GM18508 (cell line): Measurements from ENCODE around the gene PCNT.

Source experiments
- ATAC-seq: cut with Tn5 transposase; IDR thresholded peaks from one replicate; pipeline ENCODE4 v1.9.1; 2021; ENCODE audit warnings: moderate number of reproducible peaks; ENCODE audit not compliant: insufficient read depth, unreplicated experiment

PCNT gene

DNA sequence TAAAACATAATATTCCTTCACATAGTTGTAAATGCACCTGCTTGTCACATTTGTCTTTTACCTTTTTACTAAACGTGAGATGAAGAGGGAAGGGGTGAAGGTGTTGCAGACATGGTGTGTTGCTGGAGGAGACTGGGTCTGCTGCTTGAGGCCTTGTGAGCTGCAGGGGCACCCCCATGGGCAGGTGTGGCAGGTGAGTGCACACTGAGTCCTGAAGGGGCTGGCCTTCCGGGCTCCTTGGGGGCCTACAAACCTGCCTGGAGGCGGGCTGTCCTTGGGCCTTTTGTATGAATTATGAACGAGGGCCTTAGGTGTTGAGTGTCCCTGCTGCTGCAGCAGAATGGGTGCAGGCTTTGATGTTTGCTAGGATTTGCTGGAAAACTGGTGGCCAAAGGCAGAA is 3.8 kb downstream of the PCNT start:
- no peak for ATAC-seq

GRCh38 chr21:46328151-46328550 is 4.2 kb downstream of the PCNT start:
- no peak for ATAC-seq

- no peak for ATAC-seq
Measured at GRCh38 chr21:46329796-46330195, 5.8 kb downstream of the PCNT start.

DNA sequence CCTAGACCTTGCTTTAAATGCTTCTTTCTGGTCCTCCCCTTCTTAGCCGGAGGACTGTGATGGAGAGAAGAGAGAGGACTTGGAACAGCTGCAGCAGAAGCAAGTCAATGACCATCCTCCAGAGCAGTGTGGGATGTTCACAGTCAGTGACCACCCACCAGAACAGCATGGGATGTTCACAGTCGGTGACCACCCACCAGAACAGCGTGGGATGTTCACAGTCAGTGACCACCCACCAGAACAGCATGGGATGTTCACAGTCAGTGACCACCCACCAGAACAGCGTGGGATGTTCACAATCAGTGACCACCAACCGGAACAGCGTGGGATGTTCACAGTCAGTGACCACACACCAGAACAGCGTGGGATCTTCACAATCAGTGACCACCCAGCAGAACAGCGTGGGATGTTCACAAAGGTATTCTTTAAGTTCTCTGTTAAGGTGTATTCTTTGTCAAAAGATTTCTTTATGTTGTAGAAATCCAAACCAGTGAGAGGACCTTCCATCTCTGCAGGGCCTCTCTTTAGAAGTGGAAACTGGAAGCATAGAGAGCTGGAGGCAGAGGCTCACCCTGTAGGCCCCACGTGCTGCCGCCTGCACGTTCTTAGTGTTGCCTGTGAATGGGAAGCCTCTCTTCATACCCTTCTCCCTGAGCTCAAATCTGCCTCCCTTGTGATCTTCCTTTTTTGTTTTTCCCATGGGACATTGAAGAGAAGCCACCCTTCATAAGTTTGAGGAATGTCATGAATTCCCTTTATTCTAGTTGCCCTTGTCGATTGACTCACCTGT is 10.6 kb downstream of the PCNT start:
- ATAC-seq: no peak

GRCh38 chr21:46336603-46337002 is 12.6 kb downstream of the PCNT start:
- ATAC-seq: no peak

- no peak for ATAC-seq
Measured at GRCh38 chr21:46340998-46341397, 17.0 kb downstream of the PCNT start.

GRCh38 chr21:46344219-46344915 is 20.4 kb downstream of the PCNT start:
- ATAC-seq: no peak

- no peak for ATAC-seq
Measured at GRCh38 chr21:46345861-46346260, 21.9 kb downstream of the PCNT start.

- no peak for ATAC-seq
Measured at GRCh38 chr21:46346296-46347202, 22.6 kb downstream of the PCNT start.

- ATAC-seq: no peak
Measured at GRCh38 chr21:46347203-46347550, 23.2 kb downstream of the PCNT start.

- no peak for ATAC-seq
Measured at GRCh38 chr21:46347791-46348381, 23.9 kb downstream of the PCNT start.

DNA sequence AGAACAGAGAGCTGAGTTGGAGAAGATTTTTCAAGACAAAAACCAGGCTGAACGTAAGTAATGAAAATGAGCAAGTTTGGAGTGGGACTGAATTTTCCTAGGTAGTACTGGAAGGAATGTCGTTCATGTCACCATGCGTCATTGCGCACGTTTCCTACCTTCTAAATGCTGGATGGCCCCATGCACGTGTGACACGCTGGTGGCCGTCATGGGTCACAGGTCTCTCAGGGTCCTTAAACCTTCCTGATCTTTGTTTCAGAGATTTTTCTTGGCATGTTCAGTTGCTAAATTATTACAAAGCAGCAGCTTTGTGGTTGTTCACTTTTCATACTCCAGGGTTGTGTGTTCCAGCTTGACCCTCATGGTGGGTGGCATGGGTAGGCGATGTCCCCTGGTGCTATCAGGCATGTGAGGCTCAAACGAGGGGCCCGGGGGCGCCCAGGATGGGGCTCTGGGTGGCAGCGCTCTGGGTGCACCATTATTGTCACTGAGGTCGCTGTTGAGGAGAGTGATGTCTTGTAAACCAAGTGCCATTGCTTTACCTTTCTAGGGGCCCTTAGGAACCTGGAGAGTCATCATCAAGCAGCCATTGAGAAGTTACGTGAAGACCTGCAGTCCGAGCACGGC is 25.3 kb downstream of the PCNT start:
- no peak for ATAC-seq

DNA sequence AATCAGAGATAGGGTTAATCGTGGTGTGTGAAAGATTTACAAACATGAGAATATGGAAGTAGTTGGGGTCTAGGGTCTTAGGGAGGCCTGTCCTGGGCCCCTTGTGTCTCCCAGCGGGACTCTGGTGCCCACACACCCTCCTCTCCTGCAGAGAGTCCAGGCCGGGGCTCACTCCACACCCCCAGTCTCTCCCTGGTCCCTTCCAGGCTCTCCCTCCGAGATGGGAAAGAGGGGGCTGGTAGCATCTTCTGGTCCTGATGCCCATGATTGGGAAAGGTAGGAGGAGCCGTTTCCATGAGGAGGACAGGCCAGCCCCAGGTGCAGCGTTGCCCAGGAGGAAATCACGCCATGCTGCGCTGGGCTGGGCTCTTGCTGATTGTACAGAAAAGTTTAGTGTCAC is 26.6 kb downstream of the PCNT start:
- no peak for ATAC-seq

- no peak for ATAC-seq
Measured at GRCh38 chr21:46350981-46351380, 27.0 kb downstream of the PCNT start.

DNA sequence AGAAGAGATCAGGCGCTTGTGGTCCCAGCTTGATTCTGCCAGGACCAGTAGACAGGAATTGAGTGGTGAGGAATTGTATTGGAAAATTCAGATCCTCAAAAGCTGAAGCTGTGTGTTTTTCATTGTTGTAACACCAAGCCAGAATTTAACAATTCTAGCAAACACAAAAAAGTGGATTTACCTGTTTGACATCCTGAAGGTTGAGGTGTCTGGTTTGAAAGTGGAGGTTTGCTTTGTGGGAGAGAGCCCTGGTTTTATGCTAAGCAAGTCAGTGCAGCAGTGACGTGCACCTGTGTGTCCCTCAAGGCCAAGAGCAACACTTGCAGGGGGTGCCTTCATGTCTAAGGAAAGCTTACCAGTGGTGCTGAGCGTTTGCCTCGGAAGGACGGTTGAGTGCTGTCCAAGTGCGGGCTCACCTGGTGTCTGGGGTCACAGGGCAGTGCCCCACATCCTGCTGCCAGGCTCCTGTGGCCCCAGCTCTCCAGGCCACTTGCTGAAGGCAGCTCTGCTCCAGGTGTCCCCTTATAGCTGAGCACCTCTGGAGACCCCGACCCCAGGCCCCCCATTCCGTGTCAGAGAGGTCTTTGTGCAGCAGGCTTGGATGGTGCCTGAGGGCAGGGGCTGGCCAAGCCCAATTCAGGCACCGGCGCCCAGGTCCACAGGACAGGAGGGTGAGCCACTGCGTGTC is 27.7 kb downstream of the PCNT start:
- ATAC-seq: no peak

DNA sequence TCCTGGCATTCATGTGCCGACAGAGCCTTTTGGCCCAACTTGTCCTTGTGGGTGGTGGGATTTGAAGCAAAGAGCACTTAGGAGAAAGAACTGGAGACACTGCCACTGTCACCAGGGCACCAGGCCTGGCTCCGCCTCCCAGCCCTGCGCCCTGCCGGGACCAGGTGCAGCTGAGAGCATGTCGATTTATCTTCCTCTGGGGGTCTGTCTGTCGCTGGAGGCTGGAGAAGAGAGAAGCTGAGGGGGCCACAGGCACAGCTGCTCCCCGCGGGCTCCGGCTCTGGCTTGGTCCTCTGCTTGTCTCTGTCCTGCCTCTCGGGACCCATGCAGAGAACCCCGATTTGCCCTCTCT is 28.2 kb downstream of the PCNT start:
- ATAC-seq: no peak

DNA sequence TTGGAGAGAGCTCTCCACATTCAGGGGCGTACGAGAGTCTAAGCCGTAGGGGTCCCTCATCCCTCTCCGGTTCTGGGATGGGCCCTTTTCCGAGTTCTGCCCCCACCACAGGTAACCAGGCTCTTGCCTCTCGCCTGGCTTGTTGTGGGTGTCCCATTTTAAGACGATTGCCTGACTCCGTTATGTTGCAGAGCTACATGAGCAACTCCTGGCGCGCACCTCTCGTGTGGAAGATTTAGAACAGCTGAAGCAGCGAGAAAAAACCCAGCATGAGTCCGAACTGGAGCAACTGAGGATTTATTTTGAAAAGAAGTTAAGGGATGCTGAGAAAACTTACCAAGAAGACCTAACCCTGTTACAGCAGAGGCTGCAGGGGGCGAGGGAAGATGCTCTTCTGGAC is 29.0 kb downstream of the PCNT start:
- no peak for ATAC-seq

DNA sequence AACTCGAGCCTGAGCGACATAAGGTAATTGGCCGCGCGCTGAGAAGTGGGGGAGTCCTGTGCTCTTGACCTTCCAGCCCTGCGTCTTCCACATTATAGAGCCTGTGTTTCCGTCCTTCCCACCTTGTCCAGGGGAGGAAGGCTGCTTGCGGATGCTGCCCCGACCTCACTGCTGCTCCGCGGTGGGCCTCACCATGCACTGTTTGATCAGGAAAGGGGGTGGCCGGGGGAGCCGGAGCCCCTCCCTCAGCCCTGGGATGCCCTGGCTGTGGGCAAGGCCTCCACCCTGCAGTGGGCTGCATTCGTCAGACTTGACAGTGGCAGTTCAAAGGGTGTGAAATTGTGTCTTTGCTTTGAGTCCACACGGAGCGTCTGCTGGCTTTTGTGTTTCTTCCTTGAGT is 30.1 kb downstream of the PCNT start:
- no peak for ATAC-seq

DNA sequence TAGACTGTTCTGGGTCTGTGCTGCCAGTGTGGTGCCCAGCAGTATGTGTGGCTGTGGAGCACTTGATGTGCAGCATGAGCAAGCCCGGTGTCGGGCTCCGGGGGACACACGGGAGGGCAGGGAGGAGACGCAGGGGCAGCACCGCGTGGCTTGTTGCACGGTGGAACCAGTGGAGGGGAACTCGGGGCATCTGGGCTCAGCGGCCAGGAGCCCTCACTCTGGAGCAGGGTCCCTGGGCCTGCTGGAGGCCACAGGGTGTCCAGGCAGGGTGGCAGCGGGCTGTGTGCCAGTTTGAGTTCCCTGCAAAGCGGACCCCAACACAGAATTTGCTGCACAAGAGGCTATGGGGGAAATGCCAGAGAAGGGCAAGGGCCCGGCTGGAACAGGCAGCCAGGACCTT is 30.6 kb downstream of the PCNT start:
- ATAC-seq: no peak
